SJCRH30 (cell line): ENCODE results near the gene TNNI3. TPM values are rescaled to one million over a fixed set of nuclear protein-coding genes. Genes with fewer than 3 reads are reported as not detected.

Source experiments
- total RNA-seq: library from RNA; depleted of rRNA; stranded (reverse); fragments of >200 nt; shearing (Covaris generic); gene quantifications from 2 replicates; pipeline ENCODE4 v1.2.3, GENCODE V29; 2014; rRNA removed

Gene TNNI3
- total RNA-seq, 1 experiment from 2014 or later: 2.5 TPM

Other genes with a start within 250 kb of the TNNI3 start
- 0.02 TPM in 1 of 2 replicates, not detected in the other for gene NLRP7, start 210.2 kb downstream of the TNNI3 start, total RNA-seq
- gene NLRP2, start 191.4 kb downstream of the TNNI3 start, total RNA-seq: not detected in 2 replicates
- 15.1 and 16.7 TPM in 2 replicates for gene GP6, start 119.5 kb downstream of the TNNI3 start, total RNA-seq
- 29.9 and 30.5 TPM in 2 replicates for gene RDH13, start 94.6 kb downstream of the TNNI3 start, total RNA-seq
- gene EPS8L1, start 81.9 kb downstream of the TNNI3 start, total RNA-seq: 1.4 and 1.7 TPM in 2 replicates
- 26.2 and 30.5 TPM in 2 replicates for gene PPP1R12C, start 40.1 kb downstream of the TNNI3 start, total RNA-seq
- 599 and 612 TPM in 2 replicates for gene TNNT1, start 8.5 kb downstream of the TNNI3 start, total RNA-seq
- 9.1 and 14.0 TPM in 2 replicates for gene DNAAF3, start 8.9 kb upstream of the TNNI3 start, total RNA-seq
- 0.36 TPM in 1 of 2 replicates, not detected in the other for gene SYT5, start 22.6 kb upstream of the TNNI3 start, total RNA-seq
- 0.94 and 1.4 TPM in 2 replicates for gene PTPRH, start 51.8 kb upstream of the TNNI3 start, total RNA-seq
- 2.3 and 2.5 TPM in 2 replicates for gene TMEM86B, start 71.0 kb upstream of the TNNI3 start, total RNA-seq
- 39.5 and 44.9 TPM in 2 replicates for gene PPP6R1, start 101.3 kb upstream of the TNNI3 start, total RNA-seq
- 39.3 and 40.8 TPM in 2 replicates for gene HSPBP1, start 122.4 kb upstream of the TNNI3 start, total RNA-seq
- 13.2 and 15.8 TPM in 2 replicates for gene BRSK1, start 126.3 kb upstream of the TNNI3 start, total RNA-seq
- not detected in 2 replicates for gene TMEM150B, start 167.6 kb upstream of the TNNI3 start, total RNA-seq
- gene KMT5C, start 182.1 kb upstream of the TNNI3 start, total RNA-seq: 21.2 and 21.6 TPM in 2 replicates
- 0.45 TPM in 1 of 2 replicates, not detected in the other for gene COX6B2, start 197.0 kb upstream of the TNNI3 start, total RNA-seq
- gene GARIN5B, start 205.5 kb upstream of the TNNI3 start, total RNA-seq: not detected in 2 replicates
- gene IL11, start 212.7 kb upstream of the TNNI3 start, total RNA-seq: 16.7 and 17.8 TPM in 2 replicates
- gene TMEM190, start 219.1 kb upstream of the TNNI3 start, total RNA-seq: not detected in 2 replicates
- 0.14 and 0.25 TPM in 2 replicates for gene TMEM238, start 226.6 kb upstream of the TNNI3 start, total RNA-seq
- 612 and 617 TPM in 2 replicates for gene RPL28, start 228.2 kb upstream of the TNNI3 start, total RNA-seq